ENCODE measurements around the gene C11orf52.
A peak's percentile ranks its signal among the peaks of the same experiment; 100 is the strongest.

C11orf52 gene

DNA sequence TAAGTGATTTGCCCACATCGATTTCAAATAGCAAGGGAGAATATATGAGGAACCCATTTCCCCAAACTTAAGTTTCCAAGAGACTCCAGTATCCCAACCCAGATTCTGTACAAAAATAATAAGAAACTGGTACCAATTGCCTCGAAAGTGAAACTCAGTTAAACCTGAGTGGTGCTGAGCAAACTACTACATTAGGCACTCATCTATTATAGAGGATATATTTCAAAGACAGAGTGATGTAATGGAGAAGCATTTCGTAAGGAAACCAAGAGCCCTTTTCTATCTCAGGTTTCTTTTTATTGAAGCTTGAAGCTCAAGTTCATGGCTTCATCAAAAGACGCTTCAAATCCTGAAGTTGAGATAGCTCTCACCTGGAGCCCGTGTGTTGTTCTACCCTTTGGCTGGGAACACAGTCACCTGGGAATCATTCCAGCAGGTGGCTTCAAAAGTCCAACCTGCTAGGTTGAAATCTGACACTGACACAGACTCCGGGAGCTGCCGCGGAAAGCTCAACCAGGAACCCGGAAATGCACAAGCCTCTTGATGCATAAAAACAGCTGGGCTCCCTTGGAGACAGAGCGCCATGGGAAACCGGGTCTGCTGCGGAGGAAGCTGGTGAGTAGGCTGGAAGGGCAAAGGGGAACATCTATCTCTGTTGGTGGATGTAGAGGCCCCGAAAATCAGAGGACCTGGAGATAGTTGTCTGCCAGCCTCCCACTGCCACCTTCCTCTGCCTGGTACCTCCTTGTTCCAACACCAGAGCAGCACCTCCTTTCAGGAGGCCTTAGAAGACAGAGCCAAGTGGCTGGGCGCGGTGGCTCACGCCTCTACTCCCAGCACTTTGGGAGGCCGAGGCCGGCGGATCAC is at the start of gene C11orf52:
TSS of gene C11orf52 (plus strand) at position 524 of the 867 bp plus-strand sequence. CDS start at position 584, 60 bp downstream.
- peak within 1 kb of the TSS; percentile 42 to 58 for H3K9ac ChIP-seq (ENCODE audit: low read depth in 1 of 2, low read length in 2 of 2)
- H3K27ac ChIP-seq (ENCODE audit: low read depth, low read length): peak within 1 kb of the TSS; percentile 82
- H3K4me3 ChIP-seq (ENCODE audit: low read depth in 1 of 2, low read length in 2 of 2): peak within 1 kb of the TSS; percentile 63 to 68
- H3K4me1 ChIP-seq (ENCODE audit: control insufficient read depth in 1 of 2, insufficient read depth in 2 of 2, low read length in 2 of 2): peaks cover 12% of the 10 kb centered on the region in 2 donors
- H3K36me3 ChIP-seq (ENCODE audit: control insufficient read depth in 1 of 2, insufficient read depth in 2 of 2, low read length in 2 of 2): no peaks in the 10 kb centered on the region
- H3K9me3 ChIP-seq (ENCODE audit: control insufficient read depth in 1 of 2, low read length in 2 of 2): no peaks in the 10 kb centered on the region
- no peaks in the 10 kb centered on the region for H3K27me3 ChIP-seq (ENCODE audit: control insufficient read depth in 1 of 2, insufficient read depth in 2 of 2, low read length in 2 of 2)

DNA sequence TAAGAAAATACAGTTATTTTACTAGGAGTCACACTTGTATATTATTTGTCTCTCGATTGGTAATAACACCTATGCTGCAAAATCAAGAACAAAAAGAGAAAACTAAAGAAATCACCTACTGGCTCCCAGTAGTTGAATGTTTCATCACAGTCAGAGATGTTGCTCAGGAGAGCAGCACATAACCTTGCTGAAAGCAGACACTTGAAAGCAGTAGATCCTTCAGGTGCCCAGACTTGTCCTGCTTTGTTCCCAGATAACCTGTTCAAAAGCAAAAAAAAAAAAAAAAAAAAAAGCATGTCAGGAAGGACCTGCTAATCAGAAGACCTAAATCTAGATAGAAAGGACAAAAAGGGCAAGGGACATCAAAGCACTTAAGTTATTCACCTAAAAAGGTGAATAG is 48.6 kb upstream of the C11orf52 start:
- peak overlapping the region; percentile 13 to 96 for H3K4me3 ChIP-seq (ENCODE audit: low read depth in 1 of 2, low read length in 2 of 2)
- H3K9ac ChIP-seq (ENCODE audit: low read depth in 1 of 2, low read length in 2 of 2): no peak overlapping the region
- H3K27ac ChIP-seq (ENCODE audit: low read depth, low read length): no peak overlapping the region
- peaks cover 11 to 16% of the 10 kb centered on the region in 2 donors for H3K4me1 ChIP-seq (ENCODE audit: control insufficient read depth in 1 of 2, insufficient read depth in 2 of 2, low read length in 2 of 2)
- H3K9me3 ChIP-seq (ENCODE audit: control insufficient read depth in 1 of 2, low read length in 2 of 2): no peaks in the 10 kb centered on the region
- no peaks in the 10 kb centered on the region for H3K27me3 ChIP-seq (ENCODE audit: control insufficient read depth in 1 of 2, insufficient read depth in 2 of 2, low read length in 2 of 2)
- peaks cover 0 to 24% of the 10 kb centered on the region in 2 donors for H3K36me3 ChIP-seq (ENCODE audit: control insufficient read depth in 1 of 2, insufficient read depth in 2 of 2, low read length in 2 of 2)

GRCh38 chr11:111870522-111870885 is 48.2 kb upstream of the C11orf52 start:
- Histone ChIP-seq H3K36me3 (ENCODE audit: control insufficient read depth in 1 of 2, insufficient read depth in 2 of 2, low read length in 2 of 2) (peaks cover 0 to 25% of the 10 kb centered on the region in 2 donors), H3K4me3 (ENCODE audit: low read depth in 1 of 2, low read length in 2 of 2) (peak overlapping the region; percentile 93 to 96), H3K9me3 (ENCODE audit: control insufficient read depth in 1 of 2, low read length in 2 of 2) (no peaks in the 10 kb centered on the region), H3K27me3 (ENCODE audit: control insufficient read depth in 1 of 2, insufficient read depth in 2 of 2, low read length in 2 of 2) (no peaks in the 10 kb centered on the region), H3K4me1 (ENCODE audit: control insufficient read depth in 1 of 2, insufficient read depth in 2 of 2, low read length in 2 of 2) (peaks cover 11 to 16% of the 10 kb centered on the region in 2 donors), H3K9ac (ENCODE audit: low read depth in 1 of 2, low read length in 2 of 2) (peak overlapping the region; percentile 77 to 79), H3K27ac (ENCODE audit: low read depth, low read length) (peak overlapping the region; percentile 86)

- peaks cover 0 to 25% of the 10 kb centered on the region in 2 donors for H3K36me3 ChIP-seq (ENCODE audit: control insufficient read depth in 1 of 2, insufficient read depth in 2 of 2, low read length in 2 of 2)
- peak within 1 kb of the TSS; percentile 86 for H3K27ac ChIP-seq (ENCODE audit: low read depth, low read length)
- H3K9me3 ChIP-seq (ENCODE audit: control insufficient read depth in 1 of 2, low read length in 2 of 2): no peaks in the 10 kb centered on the region
These were observed 47.6 kb upstream of the C11orf52 start, which contains the start of gene ALG9 for GRCh38 chr11:111870886-111871692. Gene ALG9 (minus strand): TSS chr11:111871581. CDS start chr11:111871482, 99 bp downstream.

DNA sequence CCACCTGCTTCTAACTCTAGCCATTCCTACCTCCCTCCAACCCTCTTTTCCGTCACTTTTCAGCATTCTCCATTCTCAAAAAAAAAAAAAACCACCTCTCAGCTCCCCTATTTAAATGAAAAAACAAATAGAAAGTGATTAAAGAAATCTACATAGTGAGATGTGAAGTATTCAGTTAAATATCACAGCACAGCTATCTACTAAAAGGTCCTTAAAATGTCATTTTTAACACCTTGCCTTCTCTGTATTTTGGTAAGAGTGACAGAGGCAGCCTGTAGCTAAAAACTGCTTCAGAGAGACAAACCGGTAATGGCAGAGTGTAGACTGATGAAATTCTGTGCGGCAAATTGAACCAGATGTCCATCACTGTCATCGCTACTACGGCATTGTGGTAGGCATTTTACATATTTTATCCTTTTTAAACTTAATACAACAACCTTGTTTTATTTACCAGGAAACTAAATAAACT is 47.0 kb upstream of the C11orf52 start:
- no peaks in the 10 kb centered on the region for H3K27me3 ChIP-seq (ENCODE audit: control insufficient read depth in 1 of 2, insufficient read depth in 2 of 2, low read length in 2 of 2)
- H3K4me3 ChIP-seq (ENCODE audit: low read depth in 1 of 2, low read length in 2 of 2): peak overlapping the region; percentile 93 to 96
- peaks cover 11 to 16% of the 10 kb centered on the region in 2 donors for H3K4me1 ChIP-seq (ENCODE audit: control insufficient read depth in 1 of 2, insufficient read depth in 2 of 2, low read length in 2 of 2)
- no peaks in the 10 kb centered on the region for H3K9me3 ChIP-seq (ENCODE audit: control insufficient read depth in 1 of 2, low read length in 2 of 2)
- peak overlapping the region; percentile 77 to 79 for H3K9ac ChIP-seq (ENCODE audit: low read depth in 1 of 2, low read length in 2 of 2)
- H3K27ac ChIP-seq (ENCODE audit: low read depth, low read length): no peak overlapping the region
- H3K36me3 ChIP-seq (ENCODE audit: control insufficient read depth in 1 of 2, insufficient read depth in 2 of 2, low read length in 2 of 2): peaks cover 0 to 21% of the 10 kb centered on the region in 2 donors

More at GRCh38 chr11:111870886-111871692, 47.6 kb upstream of the C11orf52 start, which contains the start of gene ALG9:
- no peaks in the 10 kb centered on the region for H3K27me3 ChIP-seq (ENCODE audit: control insufficient read depth in 1 of 2, insufficient read depth in 2 of 2, low read length in 2 of 2)
- peak within 1 kb of the TSS; percentile 93 to 96 for H3K4me3 ChIP-seq (ENCODE audit: low read depth in 1 of 2, low read length in 2 of 2)
- peak within 1 kb of the TSS; percentile 77 to 79 for H3K9ac ChIP-seq (ENCODE audit: low read depth in 1 of 2, low read length in 2 of 2)
- H3K4me1 ChIP-seq (ENCODE audit: control insufficient read depth in 1 of 2, insufficient read depth in 2 of 2, low read length in 2 of 2): peaks cover 11 to 16% of the 10 kb centered on the region in 2 donors

DNA sequence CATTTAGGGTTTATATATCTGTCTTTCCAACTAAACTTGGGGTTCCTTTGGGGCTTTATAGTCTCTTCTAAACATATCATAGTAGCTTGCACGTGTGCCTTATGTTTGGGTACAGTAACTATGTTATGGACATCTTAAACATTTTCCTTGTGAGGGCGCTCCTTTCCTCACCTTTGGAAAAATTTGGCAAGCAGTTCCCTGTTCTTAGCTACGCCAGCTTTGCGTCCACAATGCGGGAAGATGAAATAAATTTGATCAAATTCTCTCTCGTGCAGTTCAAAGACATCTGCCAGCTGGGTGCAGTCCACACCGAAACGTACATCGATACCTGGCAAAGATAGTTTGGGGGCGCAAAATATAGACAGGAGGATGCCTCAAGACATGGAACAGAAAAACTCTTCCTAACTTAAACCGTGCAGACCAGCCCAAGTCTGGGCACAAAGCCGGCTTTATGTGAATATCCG is 40.3 kb upstream of the C11orf52 start:
- Histone ChIP-seq H3K27me3 (ENCODE audit: control insufficient read depth in 1 of 2, insufficient read depth in 2 of 2, low read length in 2 of 2) (no peaks in the 10 kb centered on the region), H3K4me1 (ENCODE audit: control insufficient read depth in 1 of 2, insufficient read depth in 2 of 2, low read length in 2 of 2) (peaks cover 5 to 7% of the 10 kb centered on the region in 2 donors), H3K9ac (ENCODE audit: low read depth in 1 of 2, low read length in 2 of 2) (peak overlapping the region; percentile 61 to 80), H3K27ac (ENCODE audit: low read depth, low read length) (peak overlapping the region; percentile 84), H3K4me3 (ENCODE audit: low read depth in 1 of 2, low read length in 2 of 2) (peak overlapping the region; percentile 72 to 86), H3K9me3 (ENCODE audit: control insufficient read depth in 1 of 2, low read length in 2 of 2) (no peaks in the 10 kb centered on the region), H3K36me3 (ENCODE audit: control insufficient read depth in 1 of 2, insufficient read depth in 2 of 2, low read length in 2 of 2) (peaks cover 0 to 8% of the 10 kb centered on the region in 2 donors)

DNA sequence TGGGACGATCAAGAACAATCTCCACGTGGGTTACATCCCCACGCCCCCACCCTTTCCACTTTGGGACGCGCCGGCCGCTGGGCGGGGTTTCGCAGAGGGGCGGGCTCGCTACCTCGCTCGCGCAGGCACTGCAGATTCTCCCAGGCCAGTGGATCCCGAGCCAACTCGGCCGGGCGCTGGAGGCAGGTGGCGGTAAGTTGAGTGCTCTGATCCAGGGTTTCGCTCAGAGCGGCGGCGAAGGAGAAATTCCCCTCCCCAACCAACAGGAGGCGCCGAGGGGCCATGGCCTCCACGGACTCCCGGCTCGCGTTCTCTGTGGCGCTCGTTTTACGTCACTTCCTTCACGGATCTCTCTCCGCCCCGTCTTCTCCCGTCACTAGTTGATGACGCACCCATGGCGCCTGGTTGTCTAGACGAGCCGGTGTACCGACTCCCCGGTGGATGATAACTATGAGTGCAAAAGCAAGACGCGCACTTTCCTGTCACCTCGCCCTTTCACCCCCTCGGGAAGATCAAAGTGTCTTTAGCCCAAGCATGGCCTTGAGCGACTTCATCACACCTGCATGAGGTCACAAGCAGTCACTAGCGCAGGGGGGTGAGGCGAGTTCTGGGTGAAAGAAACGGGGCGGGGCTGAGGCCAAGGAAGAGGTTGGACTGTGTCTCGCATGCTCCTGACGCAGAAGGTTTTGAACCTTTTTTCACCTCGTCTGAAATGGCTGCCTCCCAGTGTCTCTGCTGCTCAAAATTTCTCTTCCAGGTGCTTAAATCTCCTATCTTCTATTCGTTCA is 39.7 kb upstream of the C11orf52 start, which contains the start of the genes CFAP68 and FDXACB1:
TSS of gene CFAP68 (plus strand) at position 693 of the 788 bp plus-strand sequence. CDS start at position 713, 20 bp downstream.
TSS of gene FDXACB1 (minus strand) at position 317 of the 788 bp plus-strand sequence. CDS start at position 284, 33 bp downstream.
- peaks cover 0 to 8% of the 10 kb centered on the region in 2 donors for H3K36me3 ChIP-seq (ENCODE audit: control insufficient read depth in 1 of 2, insufficient read depth in 2 of 2, low read length in 2 of 2)
- peak within 1 kb of the TSS; percentile 84 for H3K27ac ChIP-seq (ENCODE audit: low read depth, low read length)
- H3K9ac ChIP-seq (ENCODE audit: low read depth in 1 of 2, low read length in 2 of 2): peak within 1 kb of the TSS; percentile 61 to 80
- H3K9me3 ChIP-seq (ENCODE audit: control insufficient read depth in 1 of 2, low read length in 2 of 2): no peaks in the 10 kb centered on the region
- peak within 1 kb of the TSS; percentile 72 to 86 for H3K4me3 ChIP-seq (ENCODE audit: low read depth in 1 of 2, low read length in 2 of 2)
- peaks cover 5 to 7% of the 10 kb centered on the region in 2 donors for H3K4me1 ChIP-seq (ENCODE audit: control insufficient read depth in 1 of 2, insufficient read depth in 2 of 2, low read length in 2 of 2)
- H3K27me3 ChIP-seq (ENCODE audit: control insufficient read depth in 1 of 2, insufficient read depth in 2 of 2, low read length in 2 of 2): no peaks in the 10 kb centered on the region

- H3K27ac ChIP-seq (ENCODE audit: low read depth, low read length): peak overlapping the region; percentile 84
- H3K27me3 ChIP-seq (ENCODE audit: control insufficient read depth in 1 of 2, insufficient read depth in 2 of 2, low read length in 2 of 2): no peaks in the 10 kb centered on the region
- H3K36me3 ChIP-seq (ENCODE audit: control insufficient read depth in 1 of 2, insufficient read depth in 2 of 2, low read length in 2 of 2): peaks cover 0 to 8% of the 10 kb centered on the region in 2 donors
- peaks cover 5 to 7% of the 10 kb centered on the region in 2 donors for H3K4me1 ChIP-seq (ENCODE audit: control insufficient read depth in 1 of 2, insufficient read depth in 2 of 2, low read length in 2 of 2)
- peak overlapping the region; percentile 72 to 86 for H3K4me3 ChIP-seq (ENCODE audit: low read depth in 1 of 2, low read length in 2 of 2)
- H3K9ac ChIP-seq (ENCODE audit: low read depth in 1 of 2, low read length in 2 of 2): peak overlapping the region; percentile 61 to 80
- no peaks in the 10 kb centered on the region for H3K9me3 ChIP-seq (ENCODE audit: control insufficient read depth in 1 of 2, low read length in 2 of 2)
These were observed 39.1 kb upstream of the C11orf52 start for GRCh38 chr11:111879637-111879960.

- Histone ChIP-seq H3K27ac (ENCODE audit: low read depth, low read length) (no peak overlapping the region), H3K9ac (ENCODE audit: low read depth in 1 of 2, low read length in 2 of 2) (no peak overlapping the region), H3K9me3 (ENCODE audit: control insufficient read depth in 1 of 2, low read length in 2 of 2) (no peaks in the 10 kb centered on the region), H3K36me3 (ENCODE audit: control insufficient read depth in 1 of 2, insufficient read depth in 2 of 2, low read length in 2 of 2) (no peaks in the 10 kb centered on the region), H3K27me3 (ENCODE audit: control insufficient read depth in 1 of 2, insufficient read depth in 2 of 2, low read length in 2 of 2) (no peaks in the 10 kb centered on the region), H3K4me1 (ENCODE audit: control insufficient read depth in 1 of 2, insufficient read depth in 2 of 2, low read length in 2 of 2) (peaks cover 5 to 7% of the 10 kb centered on the region in 2 donors), H3K4me3 (ENCODE audit: low read depth in 1 of 2, low read length in 2 of 2) (no peak overlapping the region)
These were observed 36.5 kb upstream of the C11orf52 start for GRCh38 chr11:111882202-111882601.

Measured in duodenal mucosa (tissue), 2 donors.